Measurements from ENCODE around the gene TIRAP.

TIRAP gene

GRCh38 chr11:126313826-126314225 is 30.9 kb downstream of the TIRAP start:
- TF ChIP-seq, protein P1, sequence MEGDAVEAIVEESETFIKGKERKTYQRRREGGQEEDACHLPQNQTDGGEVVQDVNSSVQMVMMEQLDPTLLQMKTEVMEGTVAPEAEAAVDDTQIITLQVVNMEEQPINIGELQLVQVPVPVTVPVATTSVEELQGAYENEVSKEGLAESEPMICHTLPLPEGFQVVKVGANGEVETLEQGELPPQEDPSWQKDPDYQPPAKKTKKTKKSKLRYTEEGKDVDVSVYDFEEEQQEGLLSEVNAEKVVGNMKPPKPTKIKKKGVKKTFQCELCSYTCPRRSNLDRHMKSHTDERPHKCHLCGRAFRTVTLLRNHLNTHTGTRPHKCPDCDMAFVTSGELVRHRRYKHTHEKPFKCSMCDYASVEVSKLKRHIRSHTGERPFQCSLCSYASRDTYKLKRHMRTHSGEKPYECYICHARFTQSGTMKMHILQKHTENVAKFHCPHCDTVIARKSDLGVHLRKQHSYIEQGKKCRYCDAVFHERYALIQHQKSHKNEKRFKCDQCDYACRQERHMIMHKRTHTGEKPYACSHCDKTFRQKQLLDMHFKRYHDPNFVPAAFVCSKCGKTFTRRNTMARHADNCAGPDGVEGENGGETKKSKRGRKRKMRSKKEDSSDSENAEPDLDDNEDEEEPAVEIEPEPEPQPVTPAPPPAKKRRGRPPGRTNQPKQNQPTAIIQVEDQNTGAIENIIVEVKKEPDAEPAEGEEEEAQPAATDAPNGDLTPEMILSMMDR (conservative IDR thresholded peaks at IDR 0.05): no peak
- H3K27ac ChIP-seq: no peak overlapping the region

DNA sequence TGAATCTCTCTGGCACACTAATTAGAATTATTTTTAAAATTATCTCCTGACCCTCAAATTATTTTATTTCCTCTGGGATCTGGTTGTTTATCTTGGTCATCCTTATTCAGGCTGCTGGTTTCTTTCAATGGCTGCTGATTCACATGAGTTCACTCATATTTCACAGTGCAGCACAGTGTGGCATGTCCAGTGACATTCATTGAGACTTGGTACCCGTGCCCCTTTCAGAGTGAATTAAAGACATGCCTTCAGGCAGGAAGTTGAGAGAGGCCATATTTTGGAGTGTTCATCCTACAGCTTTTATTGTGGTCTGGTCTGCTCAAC is 34.5 kb downstream of the TIRAP start:
- H3K27ac ChIP-seq: no peak overlapping the region
- TF ChIP-seq, protein P1 (conservative IDR thresholded peaks at IDR 0.05): no peak

DNA sequence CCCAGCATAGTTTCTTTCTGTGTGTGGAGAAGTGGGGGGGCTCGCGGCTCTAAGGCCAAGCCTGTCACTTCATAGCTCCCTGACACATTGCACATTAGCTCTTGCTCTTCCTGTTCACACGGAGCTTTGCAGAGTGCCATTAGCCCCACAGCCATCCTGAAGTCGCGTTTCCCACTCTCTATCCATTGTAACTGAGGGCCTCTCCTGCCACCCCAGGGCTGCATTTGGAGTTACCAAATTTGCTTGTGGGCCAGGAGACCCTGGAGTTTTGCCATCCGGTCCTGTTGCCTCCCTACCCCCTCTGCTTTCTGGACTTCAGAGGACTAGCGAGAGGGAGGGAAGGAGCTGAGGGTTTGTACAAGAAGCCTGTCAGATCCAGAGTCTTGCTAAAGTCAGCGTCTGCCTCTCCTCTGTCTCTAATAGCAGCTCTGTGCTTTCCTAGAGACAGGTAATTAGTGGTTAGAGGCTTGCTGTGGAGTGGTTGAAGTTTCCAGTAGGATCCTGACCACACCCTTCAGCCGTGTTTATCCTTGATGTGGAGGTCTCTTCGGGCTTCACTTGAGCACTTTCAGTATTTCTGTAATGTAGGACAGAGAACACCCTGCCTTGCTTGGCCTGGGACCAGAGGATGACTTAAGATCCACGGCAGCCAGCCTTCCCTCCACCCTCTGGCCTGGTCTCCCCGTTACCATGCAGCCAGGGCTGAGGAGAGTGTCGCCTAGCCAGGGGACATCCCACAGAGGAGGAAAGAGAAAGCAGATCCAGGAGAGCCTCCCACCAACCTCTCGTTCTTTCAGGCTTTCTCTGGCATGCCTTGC is 35.1 kb downstream of the TIRAP start:
- TF ChIP-seq, protein P1 (conservative IDR thresholded peaks at IDR 0.05): no peak

DNA sequence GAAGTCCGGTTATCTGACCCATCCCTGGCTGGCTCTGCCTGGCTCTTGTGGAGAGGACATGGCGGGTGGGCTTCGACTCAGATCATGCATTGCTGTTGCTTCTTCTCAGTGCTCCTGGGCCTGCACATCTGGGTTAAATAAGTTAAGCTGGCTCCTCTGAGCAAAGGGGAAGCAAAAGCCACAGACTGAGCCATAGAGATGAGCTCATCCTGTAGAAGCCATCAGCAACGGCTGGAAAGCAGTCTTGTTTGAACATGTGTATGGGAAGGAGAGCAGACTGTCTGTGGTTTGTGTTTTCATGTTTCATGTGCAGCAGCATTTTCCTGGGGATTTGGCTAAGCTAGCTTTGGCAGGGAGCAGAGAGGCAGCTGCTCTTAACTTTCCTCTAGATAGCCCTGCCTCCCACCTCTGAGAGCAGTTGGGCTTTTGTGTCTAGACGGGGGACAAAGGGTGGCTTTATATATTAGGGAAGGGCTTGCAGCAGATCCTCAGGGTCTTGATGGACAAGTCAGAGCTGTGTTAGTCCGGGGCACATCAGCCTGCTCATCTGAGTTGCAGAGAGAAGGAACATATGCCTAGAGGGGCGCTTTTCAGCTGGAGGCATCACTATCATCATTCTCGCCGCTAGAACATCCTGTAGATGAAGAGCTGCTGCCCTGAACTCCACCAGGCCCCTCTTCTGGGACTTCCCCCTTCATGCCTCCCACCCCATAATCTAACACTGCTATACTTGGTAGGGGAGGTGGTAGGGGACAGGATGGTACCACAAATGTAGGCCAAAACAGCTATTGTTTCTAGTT is 35.9 kb downstream of the TIRAP start:
- TF ChIP-seq, protein P1 (conservative IDR thresholded peaks at IDR 0.05): no peak
- no peak overlapping the region for H3K27ac ChIP-seq

More for the DNA sequence above, 35.1 kb downstream of the TIRAP start:
- H3K27ac ChIP-seq: no peak overlapping the region

DNA sequence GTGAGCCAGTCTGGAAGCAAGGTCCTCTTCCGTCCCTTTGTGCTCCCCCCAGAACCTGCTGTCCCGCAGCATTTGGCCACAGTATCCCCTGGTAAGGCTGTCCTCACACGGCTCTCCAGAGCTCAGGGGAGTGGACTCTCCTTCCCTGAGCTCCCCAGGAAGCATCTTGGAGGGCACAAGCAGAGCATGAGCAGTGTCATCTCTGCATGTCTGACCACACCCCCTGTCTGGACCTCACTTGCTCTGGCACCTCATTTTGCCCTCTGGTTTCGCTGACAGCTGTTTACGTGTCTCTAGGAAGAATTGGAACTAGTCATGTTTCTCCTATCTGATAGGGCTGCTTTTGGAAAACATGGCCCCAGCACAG is 36.5 kb downstream of the TIRAP start:
- no peak overlapping the region for H3K27ac ChIP-seq
- TF ChIP-seq, protein P1 (conservative IDR thresholded peaks at IDR 0.05): no peak

GRCh38 chr11:126322996-126323395 is 40.1 kb downstream of the TIRAP start:
- TF ChIP-seq, protein P1 (conservative IDR thresholded peaks at IDR 0.05): no peak
- H3K27ac ChIP-seq: no peak overlapping the region

GRCh38 chr11:126327281-126328000 is 44.5 kb downstream of the TIRAP start:
- no peak overlapping the region for H3K27ac ChIP-seq
- TF ChIP-seq, protein P1 (conservative IDR thresholded peaks at IDR 0.05): no peak

Data from VCaP (cell line).